NCI-H2196 (cell line): ENCODE data around the gene NOTO.

ENCODE experiments used
- DNase-seq: peaks from one replicate; lab custom pipeline; 2025; ENCODE audit not compliant: unreplicated experiment; lab: John Stamatoyannopoulos, UW

NOTO gene

GRCh38 chr2:73255907-73256617, 53.7 kb downstream of the NOTO start:
- DNase-seq = no peak

- no peak for DNase-seq
Measured at GRCh38 chr2:73256618-73256922, 54.2 kb downstream of the NOTO start.

GRCh38 chr2:73257021-73257420, 54.6 kb downstream of the NOTO start:
- no peak for DNase-seq

GRCh38 chr2:73257425-73258125, 55.2 kb downstream of the NOTO start:
- DNase-seq = no peak

GRCh38 chr2:73258186-73258912, 56.0 kb downstream of the NOTO start:
- DNase-seq = no peak

DNA sequence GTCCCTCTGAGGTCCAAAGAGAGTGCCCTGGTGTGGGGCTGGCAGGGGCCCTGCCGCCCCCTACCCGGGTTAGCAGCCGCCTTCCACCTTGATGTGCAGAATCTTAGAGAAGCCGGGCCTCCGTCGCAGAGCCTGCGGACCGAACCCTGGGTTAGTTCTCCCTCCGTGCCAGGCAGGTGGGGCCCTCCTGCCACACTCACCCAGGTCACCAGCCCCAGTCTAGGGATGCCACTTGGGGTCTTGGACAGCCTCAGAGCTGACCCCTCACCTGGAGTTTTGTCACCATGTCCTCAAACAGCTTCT, 56.5 kb downstream of the NOTO start:
- DNase-seq = no peak

- DNase-seq = no peak
Measured at GRCh38 chr2:73259276-73259675, 56.9 kb downstream of the NOTO start.

GRCh38 chr2:73259704-73260337, 57.4 kb downstream of the NOTO start:
- DNase-seq = no peak

DNA sequence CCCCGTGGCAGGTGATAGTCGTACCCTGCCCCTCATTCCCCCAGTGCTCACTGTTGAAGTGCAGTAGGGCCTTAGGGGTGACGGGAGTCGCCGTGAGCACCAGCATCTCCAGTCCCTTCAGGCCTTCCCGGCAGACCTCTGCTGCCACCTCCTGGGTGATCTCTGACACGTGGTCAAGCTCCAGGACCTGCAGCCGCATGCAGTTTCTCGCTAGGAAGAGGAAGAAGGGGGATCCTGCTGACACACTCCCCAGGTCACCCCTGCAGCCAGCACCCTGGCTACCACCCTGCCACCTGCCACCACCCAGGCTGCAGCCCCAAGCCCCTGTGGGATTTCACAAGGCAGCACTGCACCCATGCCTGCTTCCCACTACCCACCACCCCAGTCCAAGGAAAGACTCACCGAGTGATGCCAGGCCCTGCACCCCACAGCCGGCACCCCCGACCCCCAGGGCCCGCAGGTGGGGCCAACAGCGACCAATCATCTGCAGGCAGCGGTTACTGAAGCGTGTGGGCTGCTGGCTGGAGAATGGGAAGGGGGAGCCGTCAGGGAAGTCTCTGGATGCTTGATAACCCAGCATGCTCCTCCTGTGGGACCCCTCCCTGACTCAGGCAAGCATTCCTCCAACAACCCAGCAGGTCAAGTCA, 58.1 kb downstream of the NOTO start:
- peak; percentile 14 for DNase-seq
